ENCODE data around the gene RGS7. TPM values are rescaled to one million over a fixed set of nuclear protein-coding genes. Genes with fewer than 3 reads are reported as not detected.

The RGS7 gene
- total and polyA plus RNA-seq, 10 of the 15 experiments (the other 5 are each of a cell fraction or from before 2014, with no cell fraction given) = not detected

DNA sequence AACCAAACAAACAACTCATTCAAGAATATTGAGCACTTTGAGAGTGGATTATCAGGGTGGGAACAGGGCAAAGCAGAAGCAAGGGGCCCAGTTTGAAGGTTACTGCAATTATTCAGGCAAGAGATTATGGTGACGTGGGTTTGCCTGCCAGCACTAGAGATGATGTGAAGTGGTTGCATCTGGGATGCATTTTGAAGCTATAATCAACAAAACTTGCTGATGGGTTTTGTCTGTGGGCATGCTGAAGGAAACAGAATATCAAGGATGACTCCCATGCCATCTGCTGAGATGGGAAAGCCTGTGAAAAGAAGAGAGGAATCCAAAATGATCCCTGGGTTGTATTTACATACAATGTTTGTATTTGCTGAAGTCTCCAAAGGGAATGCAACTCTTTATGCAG lies 520.7 kb downstream of the RGS7 start (continued):
- no peak for TF ChIP-seq MEF2A (IDR thresholded peaks at IDR 0.05; ENCODE audit: insufficient read depth, low read depth, low read length)
- TF ChIP-seq, protein P1, sequence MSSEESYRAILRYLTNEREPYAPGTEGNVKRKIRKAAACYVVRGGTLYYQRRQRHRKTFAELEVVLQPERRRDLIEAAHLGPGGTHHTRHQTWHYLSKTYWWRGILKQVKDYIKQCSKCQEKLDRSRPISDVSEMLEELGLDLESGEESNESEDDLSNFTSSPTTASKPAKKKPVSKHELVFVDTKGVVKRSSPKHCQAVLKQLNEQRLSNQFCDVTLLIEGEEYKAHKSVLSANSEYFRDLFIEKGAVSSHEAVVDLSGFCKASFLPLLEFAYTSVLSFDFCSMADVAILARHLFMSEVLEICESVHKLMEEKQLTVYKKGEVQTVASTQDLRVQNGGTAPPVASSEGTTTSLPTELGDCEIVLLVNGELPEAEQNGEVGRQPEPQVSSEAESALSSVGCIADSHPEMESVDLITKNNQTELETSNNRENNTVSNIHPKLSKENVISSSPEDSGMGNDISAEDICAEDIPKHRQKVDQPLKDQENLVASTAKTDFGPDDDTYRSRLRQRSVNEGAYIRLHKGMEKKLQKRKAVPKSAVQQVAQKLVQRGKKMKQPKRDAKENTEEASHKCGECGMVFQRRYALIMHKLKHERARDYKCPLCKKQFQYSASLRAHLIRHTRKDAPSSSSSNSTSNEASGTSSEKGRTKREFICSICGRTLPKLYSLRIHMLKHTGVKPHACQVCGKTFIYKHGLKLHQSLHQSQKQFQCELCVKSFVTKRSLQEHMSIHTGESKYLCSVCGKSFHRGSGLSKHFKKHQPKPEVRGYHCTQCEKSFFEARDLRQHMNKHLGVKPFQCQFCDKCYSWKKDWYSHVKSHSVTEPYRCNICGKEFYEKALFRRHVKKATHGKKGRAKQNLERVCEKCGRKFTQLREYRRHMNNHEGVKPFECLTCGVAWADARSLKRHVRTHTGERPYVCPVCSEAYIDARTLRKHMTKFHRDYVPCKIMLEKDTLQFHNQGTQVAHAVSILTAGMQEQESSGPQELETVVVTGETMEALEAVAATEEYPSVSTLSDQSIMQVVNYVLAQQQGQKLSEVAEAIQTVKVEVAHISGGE (CRISPR knock-in tag; IDR thresholded peaks at IDR 0.05) = no peak
- no peak for TF ChIP-seq POLR2A (IDR thresholded peaks at IDR 0.05; ENCODE audit: low read depth, low read length)
- TF ChIP-seq CREB1 (IDR thresholded peaks at IDR 0.05; ENCODE audit: low read depth) = no peak

DNA sequence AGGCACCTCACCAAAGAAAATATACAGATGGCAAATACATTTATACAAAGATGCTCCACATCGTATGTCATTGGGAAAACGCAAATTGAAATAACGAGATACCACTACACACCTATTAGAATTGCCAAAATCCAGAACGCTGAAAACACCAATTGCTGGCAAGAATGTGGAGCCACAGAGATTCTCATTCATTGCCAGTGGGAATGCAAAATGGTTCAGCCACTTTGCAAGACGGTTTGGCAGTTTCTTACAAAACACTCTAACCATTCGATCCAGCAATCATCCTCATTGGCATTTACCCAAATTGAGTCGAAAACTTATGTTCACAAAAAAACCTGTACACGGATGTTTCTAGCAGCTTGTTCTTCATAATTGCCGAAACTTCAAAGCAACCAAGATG lies 521.7 kb downstream of the RGS7 start:
- BruUV-seq (replicated peaks) = no TSS peak
- Histone ChIP-seq H4K20me1 (ENCODE audit: control insufficient read depth, insufficient read depth) (no peaks in the 10 kb centered on the region), H3K4me3 (no peak overlapping the region), H3K36me3 (ENCODE audit: control insufficient read depth in 2 of 2, insufficient read depth in 2 of 2, low read length in 1 of 2) (no peaks in the 10 kb centered on the region), H3K4me2 (ENCODE audit: control insufficient read depth, insufficient read depth) (no peak overlapping the region), H3K4me1 (ENCODE audit: control insufficient read depth, insufficient read depth, low read length) (no peaks in the 10 kb centered on the region), H3K9ac (ENCODE audit: control insufficient read depth, insufficient read depth, low read length) (no peak overlapping the region), H3K27me3 (replicated peaks in 1 of 2; ENCODE audit: control insufficient read depth in 2 of 2, insufficient read depth in 2 of 2, low read length in 1 of 2) (no peaks in the 10 kb centered on the region), H3K9me3 (replicated peaks; ENCODE audit: control insufficient read depth, insufficient read depth, low read length) (no peaks in the 10 kb centered on the region), H2AFZ (ENCODE audit: control insufficient read depth, low read depth, low read length) (no peak overlapping the region), H3K79me2 (ENCODE audit: control insufficient read depth, insufficient read depth, low read length) (no peaks in the 10 kb centered on the region), H3K27ac (ENCODE audit: control insufficient read depth, insufficient read depth) (no peak overlapping the region)
- ChIA-PET RAD21 (ENCODE audit: unreplicated experiment) (no interaction called here), SMC1A (ENCODE audit: uncharacterized antibody, unreplicated experiment) (no interaction called here), CTCF (no interaction called here), POLR2A (no interaction called here)
- ATAC-seq = no peak
- WGBS (ENCODE audit: insufficient coverage, insufficient replicate concordance, low lambda C conversion rate, missing lambda C conversion rate) = 36% methylated on average over 9 of the region's 9 CpGs
- in situ Hi-C loops (cut with MboI) (no loop called here), intact Hi-C loops (cut with micrococcal nuclease; ENCODE audit: unreplicated experiment) (no loop called here)
- no peak for DNase-seq (ENCODE audit: low read depth, low spot score)
- no peak for FAIRE-seq
- no peak for TF ChIP-seq YY1 (IDR thresholded peaks at IDR 0.05; ENCODE audit: low read depth, low read length)

All from GM12878 (cell line).